Measurements from ENCODE around the gene SOX6.

The SOX6 gene

DNA sequence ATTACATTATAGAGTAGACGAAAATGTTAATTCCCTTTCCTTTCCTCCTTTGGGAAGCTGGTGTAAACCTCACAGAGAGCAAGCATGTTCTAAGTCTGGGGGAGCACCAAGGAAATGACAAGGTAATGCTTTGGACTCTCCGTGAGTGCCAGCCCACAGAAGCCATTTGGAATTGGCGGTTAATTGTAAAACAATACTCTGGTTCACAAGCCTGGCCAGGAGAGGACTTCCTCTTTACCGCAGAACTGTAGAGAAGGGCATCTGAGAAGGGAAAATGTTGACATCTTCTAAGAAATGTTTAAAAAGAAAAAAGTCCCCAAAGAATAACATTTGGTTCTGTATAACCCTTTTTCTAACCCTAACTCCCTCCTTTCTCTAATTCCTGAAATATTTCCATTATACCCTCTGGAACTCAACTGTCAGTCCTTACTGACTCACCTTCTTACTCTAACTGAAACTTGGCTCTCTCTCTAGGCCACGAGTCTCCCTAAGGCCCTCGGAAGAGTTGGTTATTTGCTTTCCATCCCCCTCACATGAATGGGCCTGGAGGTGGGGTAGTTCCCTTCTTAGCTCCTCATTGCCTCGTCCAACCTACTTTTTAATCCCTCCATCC lies 379.8 kb downstream of the SOX6 start:
- CTCF ChIA-PET = interaction anchor here (1.5 to 2.1 kb wide), 3 partner anchors 12 to 16 kb away, joined by 3 to 10 read pairs (median 3); no protein-coding TSS in a partner anchor
- no peak for TF ChIP-seq CTCF (IDR thresholded peaks at IDR 0.05; ENCODE audit: control extremely low read depth, extremely low read depth, low read depth, missing control alignments)
- POLR2A ChIA-PET = no interaction called here
- DNase-seq (ENCODE audit: extremely low spot score) = no peak

GRCh38 chr11:15975742-15976141 lies 380.6 kb downstream of the SOX6 start:
- CTCF ChIA-PET = interaction anchor here (0.8 to 1.7 kb wide), 4 partner anchors 10 to 26 kb away, joined by 3 read pairs; no protein-coding TSS in a partner anchor
- POLR2A ChIA-PET = no interaction called here
- no peak for DNase-seq (ENCODE audit: extremely low spot score)
- TF ChIP-seq CTCF (IDR thresholded peaks at IDR 0.05; ENCODE audit: control extremely low read depth, extremely low read depth, low read depth, missing control alignments) = no peak

DNA sequence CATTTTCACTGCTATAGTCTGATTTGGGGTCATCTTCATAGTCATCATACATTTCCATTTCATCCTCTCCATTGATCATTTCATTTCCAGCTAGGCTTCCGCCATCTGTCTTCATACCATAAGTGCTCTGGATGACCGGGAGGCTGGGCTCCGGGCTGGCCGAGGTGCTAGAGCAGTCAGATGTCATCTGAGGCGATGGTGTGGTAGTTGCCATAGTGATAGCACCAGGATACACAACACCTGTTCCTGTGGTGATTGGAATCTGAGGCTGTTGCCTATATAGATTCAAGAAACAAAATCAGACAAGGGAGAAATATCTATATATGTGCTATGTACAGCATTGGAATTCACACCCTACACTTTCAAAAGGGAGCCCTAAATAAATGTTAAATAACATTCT lies 383.5 kb downstream of the SOX6 start:
- no peak for DNase-seq (ENCODE audit: extremely low spot score)
- TF ChIP-seq CTCF (IDR thresholded peaks at IDR 0.05; ENCODE audit: control extremely low read depth, extremely low read depth, low read depth, missing control alignments) = no peak
- POLR2A ChIA-PET = no interaction called here
- CTCF ChIA-PET = no interaction called here

DNA sequence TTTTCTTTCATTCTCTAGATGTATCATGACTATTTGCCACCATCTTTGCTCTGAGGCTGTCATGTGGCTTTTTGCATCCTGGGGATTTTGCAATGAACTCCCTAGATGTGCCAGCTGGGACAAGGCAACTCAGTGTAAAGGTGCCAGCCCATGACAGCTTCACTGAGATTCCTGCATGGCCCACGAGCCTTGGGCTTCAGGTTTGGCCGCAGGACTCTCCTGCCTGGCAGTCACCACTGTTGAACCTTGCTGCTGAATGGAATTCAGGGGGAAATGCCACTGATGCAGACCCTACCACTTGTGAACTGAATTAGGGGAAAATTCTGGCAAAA lies 385.2 kb downstream of the SOX6 start:
- ChIA-PET CTCF (no interaction called here), POLR2A (no interaction called here)
- no peak for TF ChIP-seq CTCF (IDR thresholded peaks at IDR 0.05; ENCODE audit: control extremely low read depth, extremely low read depth, low read depth, missing control alignments)
- DNase-seq (ENCODE audit: extremely low spot score) = no peak

- no peak for TF ChIP-seq CTCF (IDR thresholded peaks at IDR 0.05; ENCODE audit: control extremely low read depth, extremely low read depth, low read depth, missing control alignments)
- ChIA-PET CTCF (no interaction called here), POLR2A (no interaction called here)
- no peak for DNase-seq (ENCODE audit: extremely low spot score)
Observed at GRCh38 chr11:15970506-15971214, 385.7 kb downstream of the SOX6 start.

- TF ChIP-seq CTCF (IDR thresholded peaks at IDR 0.05; ENCODE audit: control extremely low read depth, extremely low read depth, low read depth, missing control alignments) = no peak
- ChIA-PET POLR2A (no interaction called here), CTCF (no interaction called here)
- DNase-seq (ENCODE audit: extremely low spot score) = no peak
Observed at GRCh38 chr11:15969701-15970329, 386.5 kb downstream of the SOX6 start.

Data from GM10248 (cell line).